ENCODE results near the gene PER1. TPM values are rescaled to one million over a fixed set of nuclear protein-coding genes. Genes with fewer than 3 reads are reported as not detected.
A peak's percentile ranks its signal among the peaks of the same experiment; 100 is the strongest.

The PER1 gene
- total and polyA plus RNA-seq, 2 of the 13 experiments (the other 11 are each of a cell fraction or from before 2014, with no cell fraction given), result 2.6 to 3.6 TPM

- TF ChIP-seq ZBTB33 (CRISPR knock-in tag; IDR thresholded peaks at IDR 0.05), result no peak
- TF ChIP-seq ISX (CRISPR knock-in tag; conservative IDR thresholded peaks at IDR 0.05), result no peak
- TF ChIP-seq KLF12 (CRISPR knock-in tag; IDR thresholded peaks at IDR 0.05; ENCODE audit: borderline replicate concordance), result 0 out of 2 replicates have a peak, but pooled peaks have one; percentile 28
- no peak for TF ChIP-seq ZNF788 (CRISPR knock-in tag; IDR thresholded peaks at IDR 0.05; ENCODE audit: borderline replicate concordance)
- no peak for TF ChIP-seq REPIN1 (CRISPR knock-in tag; IDR thresholded peaks at IDR 0.05; ENCODE audit: borderline replicate concordance, low read depth)
- TF ChIP-seq FOXP4 (CRISPR knock-in tag; IDR thresholded peaks at IDR 0.05), result no peak; the same call in 1 of the 2 replicates
- TF ChIP-seq ZNF138 (CRISPR knock-in tag; IDR thresholded peaks at IDR 0.05; ENCODE audit: low read depth), result no peak
- TF ChIP-seq ARID5B (CRISPR knock-in tag; IDR thresholded peaks at IDR 0.05), result peak; percentile 22; the same call in 1 of the 2 replicates
- TF ChIP-seq PRMT3 (CRISPR knock-in tag; IDR thresholded peaks at IDR 0.05; ENCODE audit: borderline replicate concordance, low read depth), result 0 out of 2 replicates have a peak, but pooled peaks have one; percentile 31
- no peak for TF ChIP-seq HNRNPH1 (optimal IDR thresholded peaks at IDR 0.05; ENCODE audit: low read depth, low read length)
- TF ChIP-seq MTF1 (CRISPR knock-in tag; IDR thresholded peaks at IDR 0.05), result no peak
- TF ChIP-seq ATF7-NPFF (CRISPR knock-in tag; IDR thresholded peaks at IDR 0.05; ENCODE audit: low read depth), result no peak
- peak; percentile 57 for TF ChIP-seq ZMYM4 (CRISPR knock-in tag; IDR thresholded peaks at IDR 0.05)
- peak; percentile 25 for TF ChIP-seq CTCF (CRISPR knock-in tag; IDR thresholded peaks at IDR 0.05)
- TF ChIP-seq MTA1 (CRISPR knock-in tag; IDR thresholded peaks at IDR 0.05; ENCODE audit: borderline replicate concordance), result no peak
- no peak for TF ChIP-seq ZSCAN30 (CRISPR knock-in tag; IDR thresholded peaks at IDR 0.05)
- TF ChIP-seq TP53 (CRISPR knock-in tag; conservative IDR thresholded peaks at IDR 0.05), result no peak
- no peak for TF ChIP-seq ZIK1 (CRISPR knock-in tag; IDR thresholded peaks at IDR 0.05; ENCODE audit: borderline replicate concordance, low read depth)
- TF ChIP-seq RFXANK (CRISPR knock-in tag; IDR thresholded peaks at IDR 0.05), result no peak
- no peak for TF ChIP-seq SRSF4 (IDR thresholded peaks at IDR 0.05; ENCODE audit: low read depth, low read length, poor library complexity, severe bottlenecking)
Observed at GRCh38 chr17:8156246-8156992, 4.2 kb upstream of the PER1 start (continued).

Measured in HepG2 (cell line).